HTR-8/SVneo (cell line): ENCODE data around the gene NCSTN.

Source experiments
- DNase-seq: peaks from one replicate; pipeline ENCODE4 v3.0.0; 2011; ENCODE audit warnings: low spot score, mixed read lengths; ENCODE audit not compliant: insufficient read length
- FAIRE-seq: peaks from 2 replicates; lab custom pipeline; 2011; peaks lifted over from hg19 to GRCh38; lab: Jason Lieb, UNC

Gene NCSTN

GRCh38 chr1:160346958-160347357 lies 3.8 kb downstream of the NCSTN start:
- DNase-seq (no peak), FAIRE-seq (no peak)

DNA sequence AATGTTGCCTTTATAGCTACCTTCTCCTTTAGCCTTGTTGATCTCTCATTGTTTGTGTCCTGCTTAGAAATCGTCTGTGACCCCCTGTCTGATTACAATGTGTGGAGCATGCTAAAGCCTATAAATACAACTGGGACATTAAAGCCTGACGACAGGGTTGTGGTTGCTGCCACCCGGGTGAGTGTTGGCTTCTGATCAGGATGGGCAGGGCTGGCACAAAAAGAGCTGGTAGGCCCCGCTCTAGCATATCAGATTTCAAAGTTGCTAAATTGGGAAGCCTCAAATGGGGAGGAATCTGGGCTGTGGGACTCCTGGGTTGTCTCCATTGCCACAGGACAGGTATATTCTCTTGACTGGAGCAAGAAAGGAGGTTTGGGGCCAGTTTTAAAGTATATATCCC lies 8.4 kb downstream of the NCSTN start:
- no peak for DNase-seq
- no peak for FAIRE-seq

- FAIRE-seq (no peak), DNase-seq (no peak)
These were observed 9.4 kb downstream of the NCSTN start for GRCh38 chr1:160352555-160352954.

DNA sequence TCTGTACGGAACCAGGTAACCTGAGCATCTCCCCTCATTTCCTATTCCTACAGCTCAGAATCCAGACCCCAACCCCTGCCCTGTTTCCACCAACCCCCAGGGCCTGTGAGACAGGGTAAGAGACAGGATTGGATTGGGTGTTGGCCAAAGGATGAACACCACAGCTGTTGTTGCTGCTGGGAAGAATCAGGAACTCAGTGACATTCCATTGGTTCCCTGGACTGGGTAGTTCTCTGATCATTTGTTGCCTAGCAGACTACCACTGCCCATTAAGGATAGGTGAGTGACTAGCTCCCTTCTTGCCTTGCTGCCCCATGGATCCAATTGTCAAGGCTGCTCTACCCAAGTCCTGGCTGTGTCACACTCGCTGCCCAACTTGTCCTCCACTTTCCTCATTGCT lies 10.0 kb downstream of the NCSTN start:
- DNase-seq (no peak), FAIRE-seq (no peak)

DNA sequence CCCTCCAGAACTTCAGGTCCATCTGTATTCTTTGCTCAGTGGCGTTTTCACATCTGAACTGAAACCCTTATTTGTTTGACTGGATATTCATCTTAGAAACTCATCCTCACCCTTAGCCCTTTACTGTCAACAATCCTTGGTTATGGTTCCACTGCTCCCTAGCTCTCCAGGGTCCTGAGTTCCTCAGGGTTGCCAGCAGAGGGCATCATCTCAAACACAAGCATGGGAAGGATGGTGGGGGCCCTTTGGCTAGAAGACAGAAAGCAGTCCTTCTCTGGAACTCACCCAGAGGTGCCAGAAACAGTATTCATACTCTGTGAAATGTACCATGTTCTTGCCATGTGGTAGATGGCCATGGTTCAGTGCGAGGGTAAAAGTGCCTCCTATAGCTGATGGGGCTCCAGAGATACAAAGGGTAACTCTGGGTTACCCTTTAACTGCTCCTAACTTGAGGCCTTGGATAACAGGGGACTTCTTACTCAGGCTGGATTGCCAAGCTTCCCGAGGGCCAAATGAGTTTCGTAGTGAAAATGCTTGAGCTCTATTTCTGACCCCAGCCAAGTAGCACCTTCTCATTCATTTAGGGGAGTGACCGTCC lies 11.3 kb downstream of the NCSTN start:
- no peak for DNase-seq

GRCh38 chr1:160357286-160358002 lies 14.3 kb downstream of the NCSTN start:
- no peak for DNase-seq
- FAIRE-seq, result no peak

More for the DNA sequence above, 11.3 kb downstream of the NCSTN start:
- no peak for FAIRE-seq

DNA sequence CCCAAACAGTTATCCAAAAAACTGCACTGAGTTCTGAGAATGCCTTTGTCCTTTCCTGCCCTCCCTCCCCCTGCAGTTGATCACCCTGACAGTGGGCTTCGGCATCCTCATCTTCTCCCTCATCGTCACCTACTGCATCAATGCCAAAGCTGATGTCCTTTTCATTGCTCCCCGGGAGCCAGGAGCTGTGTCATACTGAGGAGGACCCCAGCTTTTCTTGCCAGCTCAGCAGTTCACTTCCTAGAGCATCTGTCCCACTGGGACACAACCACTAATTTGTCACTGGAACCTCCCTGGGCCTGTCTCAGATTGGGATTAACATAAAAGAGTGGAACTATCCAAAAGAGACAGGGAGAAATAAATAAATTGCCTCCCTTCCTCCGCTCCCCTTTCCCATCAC lies 14.9 kb downstream of the NCSTN start:
- FAIRE-seq (no peak), DNase-seq (no peak)

GRCh38 chr1:160359559-160360226 lies 16.5 kb downstream of the NCSTN start:
- FAIRE-seq (no peak), DNase-seq (no peak)

DNA sequence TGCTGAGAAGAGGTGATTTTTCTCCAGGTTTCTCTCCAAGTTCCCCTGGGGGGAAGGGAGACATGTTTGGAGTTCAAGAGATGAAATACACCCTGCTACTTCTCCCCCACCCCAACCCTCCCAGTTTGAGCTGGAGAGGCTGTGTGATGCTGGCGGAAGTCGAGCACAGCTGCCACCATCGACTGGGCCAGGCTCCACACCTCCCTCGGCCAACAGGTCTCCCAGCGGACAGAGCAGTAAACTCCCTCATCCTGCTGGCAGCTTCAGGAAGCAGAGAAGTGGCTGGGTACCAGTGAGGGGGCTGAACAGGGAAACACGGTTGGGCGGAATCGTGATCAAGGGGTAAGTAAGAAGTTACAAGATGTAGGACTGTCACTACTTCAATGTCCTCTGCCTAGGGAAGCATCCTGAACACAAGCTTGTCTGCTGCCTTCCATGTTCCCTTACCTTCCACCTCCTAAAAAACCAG lies 17.1 kb downstream of the NCSTN start:
- DNase-seq (no peak), FAIRE-seq (no peak)

GRCh38 chr1:160361199-160361598 lies 18.0 kb downstream of the NCSTN start:
- FAIRE-seq, result no peak

DNA sequence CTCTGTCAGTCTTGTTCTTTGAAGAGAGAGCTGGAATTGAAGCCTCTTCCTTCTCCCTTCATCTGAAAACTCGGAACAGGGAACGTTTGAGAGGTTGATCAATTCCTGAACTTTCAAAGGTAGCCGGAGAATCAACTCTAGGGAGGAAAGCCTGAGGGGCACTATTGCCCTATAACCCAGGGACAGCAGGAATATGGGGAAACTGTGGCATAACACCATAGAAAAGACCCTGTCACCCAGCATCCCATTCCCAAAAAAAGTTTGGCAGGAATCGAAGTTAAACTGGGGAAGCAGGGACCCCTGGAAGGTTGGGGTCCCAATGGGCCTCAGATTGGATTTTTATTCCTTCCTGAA lies 18.6 kb downstream of the NCSTN start:
- no peak for FAIRE-seq
- DNase-seq, result no peak

More at GRCh38 chr1:160361199-160361598, 18.0 kb downstream of the NCSTN start:
- no peak for DNase-seq

GRCh38 chr1:160362168-160362957 lies 19.2 kb downstream of the NCSTN start:
- FAIRE-seq (no peak), DNase-seq (no peak)

- DNase-seq (no peak), FAIRE-seq (no peak)
These were observed 19.8 kb downstream of the NCSTN start for GRCh38 chr1:160363010-160363409.

- no peak for FAIRE-seq
- DNase-seq, result no peak
These were observed 21.0 kb downstream of the NCSTN start for GRCh38 chr1:160363951-160364735.

- FAIRE-seq (no peak), DNase-seq (no peak)
These were observed 22.1 kb downstream of the NCSTN start for GRCh38 chr1:160365325-160365724.

GRCh38 chr1:160366731-160367515 lies 23.7 kb downstream of the NCSTN start, which contains the start of gene NHLH1:
Gene NHLH1, plus strand, starts transcription at chr1:160367071. Its CDS starts 3,661 bp downstream, at chr1:160370732.
- FAIRE-seq (no peak), DNase-seq (no peak)

DNA sequence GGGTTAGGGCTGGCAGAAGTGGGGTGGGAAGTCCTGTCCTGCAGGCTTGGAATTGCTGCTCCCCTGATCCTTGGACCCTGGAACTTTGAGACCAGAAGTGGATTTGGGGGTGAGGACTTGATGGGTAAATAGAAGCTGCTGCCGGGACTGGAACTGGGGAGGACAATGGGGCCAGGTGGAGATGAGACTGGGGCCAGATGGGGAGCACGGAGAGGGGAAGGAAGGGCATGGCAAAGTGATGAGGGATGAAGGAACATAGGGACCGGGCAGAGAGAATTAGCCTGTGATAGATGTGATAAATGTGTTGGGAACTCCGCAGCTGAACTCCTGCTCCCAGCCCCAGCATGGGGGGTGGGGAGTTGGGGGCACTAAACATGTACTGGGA lies 24.3 kb downstream of the NCSTN start:
- no peak for FAIRE-seq
- no peak for DNase-seq

DNA sequence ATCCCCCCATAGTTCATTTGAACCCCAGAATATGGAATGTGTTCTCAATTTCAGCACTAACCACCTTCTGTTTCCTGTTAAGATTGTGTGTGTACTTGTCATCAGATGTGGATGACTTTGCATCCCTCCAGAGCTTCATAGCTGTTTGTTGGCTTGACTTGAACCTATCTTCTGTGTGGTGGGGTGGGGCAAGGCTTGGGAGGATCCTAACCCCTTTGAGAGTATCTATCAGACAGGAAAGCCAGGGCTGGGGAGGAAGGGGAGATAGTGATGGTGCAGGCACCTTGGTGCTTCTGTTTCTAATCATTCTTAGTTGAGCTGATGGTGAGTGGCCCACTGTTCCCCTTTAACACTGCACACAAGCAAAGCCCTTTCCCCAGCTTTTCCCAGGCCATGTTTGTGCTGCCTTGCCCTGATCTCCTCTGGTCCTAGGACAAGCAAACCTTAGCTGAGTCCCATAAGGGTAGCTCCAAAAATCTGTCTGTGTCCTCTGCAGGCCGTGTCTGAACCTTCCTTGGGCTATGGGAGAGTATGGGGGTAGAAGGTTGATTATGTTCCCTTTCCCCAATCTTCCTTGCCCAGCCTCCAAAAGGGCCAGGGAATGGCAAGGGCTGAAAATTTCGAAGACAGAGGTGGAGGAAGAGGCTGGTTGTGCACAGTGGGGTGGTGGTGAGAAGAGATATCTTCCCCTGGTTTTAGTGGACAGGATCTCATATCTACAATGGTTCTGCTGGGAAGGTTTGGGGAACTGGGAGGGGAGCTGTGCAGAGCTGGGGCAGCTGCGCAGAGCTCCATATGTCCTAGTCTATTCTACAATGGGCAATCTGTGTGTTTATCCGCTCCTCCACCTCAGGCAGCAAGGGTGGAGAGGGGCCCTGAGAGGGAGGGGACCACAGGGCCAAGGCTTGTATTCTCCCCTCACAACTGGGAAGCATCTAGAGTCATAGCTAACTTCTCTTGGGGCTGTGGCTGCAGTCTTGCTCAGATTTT lies 25.0 kb downstream of the NCSTN start:
- DNase-seq, result no peak
- FAIRE-seq, result no peak
